ENCODE results near the gene KCNMA1. TPM values are rescaled to one million over a fixed set of nuclear protein-coding genes. Genes with fewer than 3 reads are reported as not detected.

KCNMA1 gene
- polyA plus RNA-seq, 1 donor from 2014 or later = 60.8 TPM

DNA sequence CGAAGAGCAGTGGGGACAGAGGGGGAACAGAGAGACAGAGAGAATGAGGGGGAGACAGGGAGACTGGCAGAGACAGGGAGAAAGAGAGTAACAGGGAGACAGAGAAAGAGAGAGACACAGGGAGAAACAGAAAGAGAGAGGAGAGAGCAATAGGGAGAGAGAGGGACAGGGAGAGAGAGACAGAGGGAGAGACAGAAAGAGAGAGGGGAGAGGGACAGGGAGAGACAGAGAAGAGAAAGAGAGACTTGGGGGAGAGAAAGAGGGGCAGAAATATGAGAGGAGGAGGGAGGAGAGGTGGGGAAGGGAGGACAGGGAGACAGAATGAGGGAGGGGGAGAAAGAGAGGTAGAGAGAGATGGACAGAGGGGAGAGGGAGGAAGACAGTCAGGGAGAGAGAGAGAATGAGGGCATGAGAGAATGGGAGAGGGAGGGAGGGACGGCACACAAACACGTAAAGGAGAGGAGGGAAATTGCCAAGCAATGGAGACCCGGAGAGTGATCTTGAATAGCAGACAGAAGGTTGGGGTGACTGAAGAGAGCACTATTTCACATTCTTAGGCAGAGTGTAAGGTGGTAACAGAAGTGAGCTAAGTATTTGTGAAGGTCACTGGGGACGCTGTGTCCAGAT, 33.3 kb upstream of the KCNMA1 start:
- no peak overlapping the region for H3K4me2 ChIP-seq (ENCODE audit: low read length)
- H3K9me3 ChIP-seq (ENCODE audit: low read length) = no peaks in the 10 kb centered on the region
- H3K27me3 ChIP-seq (ENCODE audit: insufficient read depth, low read depth, low read length) = no peaks in the 10 kb centered on the region
- TF ChIP-seq MXI1 (conservative IDR thresholded peaks at IDR 0.05; ENCODE audit: poor library complexity, severe bottlenecking) (no peak), POLR2AphosphoS5 (IDR thresholded peaks at IDR 0.05) (no peak), TAF1 (IDR thresholded peaks at IDR 0.05; ENCODE audit: low read depth) (no peak), EP300 (conservative IDR thresholded peaks at IDR 0.05; ENCODE audit: poor library complexity, severe bottlenecking) (no peak), EZH2 (IDR thresholded peaks at IDR 0.05; ENCODE audit: borderline replicate concordance, insufficient read depth, low read length, poor library complexity, severe bottlenecking) (no peak), SMC3 (conservative IDR thresholded peaks at IDR 0.05; ENCODE audit: poor library complexity) (no peak), RAD21 (conservative IDR thresholded peaks at IDR 0.05) (no peak)
- TF ChIP-seq, protein P1, sequence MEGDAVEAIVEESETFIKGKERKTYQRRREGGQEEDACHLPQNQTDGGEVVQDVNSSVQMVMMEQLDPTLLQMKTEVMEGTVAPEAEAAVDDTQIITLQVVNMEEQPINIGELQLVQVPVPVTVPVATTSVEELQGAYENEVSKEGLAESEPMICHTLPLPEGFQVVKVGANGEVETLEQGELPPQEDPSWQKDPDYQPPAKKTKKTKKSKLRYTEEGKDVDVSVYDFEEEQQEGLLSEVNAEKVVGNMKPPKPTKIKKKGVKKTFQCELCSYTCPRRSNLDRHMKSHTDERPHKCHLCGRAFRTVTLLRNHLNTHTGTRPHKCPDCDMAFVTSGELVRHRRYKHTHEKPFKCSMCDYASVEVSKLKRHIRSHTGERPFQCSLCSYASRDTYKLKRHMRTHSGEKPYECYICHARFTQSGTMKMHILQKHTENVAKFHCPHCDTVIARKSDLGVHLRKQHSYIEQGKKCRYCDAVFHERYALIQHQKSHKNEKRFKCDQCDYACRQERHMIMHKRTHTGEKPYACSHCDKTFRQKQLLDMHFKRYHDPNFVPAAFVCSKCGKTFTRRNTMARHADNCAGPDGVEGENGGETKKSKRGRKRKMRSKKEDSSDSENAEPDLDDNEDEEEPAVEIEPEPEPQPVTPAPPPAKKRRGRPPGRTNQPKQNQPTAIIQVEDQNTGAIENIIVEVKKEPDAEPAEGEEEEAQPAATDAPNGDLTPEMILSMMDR (IDR thresholded peaks at IDR 0.05; ENCODE audit: poor library complexity, severe bottlenecking) = no peak
- TF ChIP-seq, protein P2, sequence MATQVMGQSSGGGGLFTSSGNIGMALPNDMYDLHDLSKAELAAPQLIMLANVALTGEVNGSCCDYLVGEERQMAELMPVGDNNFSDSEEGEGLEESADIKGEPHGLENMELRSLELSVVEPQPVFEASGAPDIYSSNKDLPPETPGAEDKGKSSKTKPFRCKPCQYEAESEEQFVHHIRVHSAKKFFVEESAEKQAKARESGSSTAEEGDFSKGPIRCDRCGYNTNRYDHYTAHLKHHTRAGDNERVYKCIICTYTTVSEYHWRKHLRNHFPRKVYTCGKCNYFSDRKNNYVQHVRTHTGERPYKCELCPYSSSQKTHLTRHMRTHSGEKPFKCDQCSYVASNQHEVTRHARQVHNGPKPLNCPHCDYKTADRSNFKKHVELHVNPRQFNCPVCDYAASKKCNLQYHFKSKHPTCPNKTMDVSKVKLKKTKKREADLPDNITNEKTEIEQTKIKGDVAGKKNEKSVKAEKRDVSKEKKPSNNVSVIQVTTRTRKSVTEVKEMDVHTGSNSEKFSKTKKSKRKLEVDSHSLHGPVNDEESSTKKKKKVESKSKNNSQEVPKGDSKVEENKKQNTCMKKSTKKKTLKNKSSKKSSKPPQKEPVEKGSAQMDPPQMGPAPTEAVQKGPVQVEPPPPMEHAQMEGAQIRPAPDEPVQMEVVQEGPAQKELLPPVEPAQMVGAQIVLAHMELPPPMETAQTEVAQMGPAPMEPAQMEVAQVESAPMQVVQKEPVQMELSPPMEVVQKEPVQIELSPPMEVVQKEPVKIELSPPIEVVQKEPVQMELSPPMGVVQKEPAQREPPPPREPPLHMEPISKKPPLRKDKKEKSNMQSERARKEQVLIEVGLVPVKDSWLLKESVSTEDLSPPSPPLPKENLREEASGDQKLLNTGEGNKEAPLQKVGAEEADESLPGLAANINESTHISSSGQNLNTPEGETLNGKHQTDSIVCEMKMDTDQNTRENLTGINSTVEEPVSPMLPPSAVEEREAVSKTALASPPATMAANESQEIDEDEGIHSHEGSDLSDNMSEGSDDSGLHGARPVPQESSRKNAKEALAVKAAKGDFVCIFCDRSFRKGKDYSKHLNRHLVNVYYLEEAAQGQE (IDR thresholded peaks at IDR 0.05; ENCODE audit: borderline replicate concordance) = no peak
- H3K79me2 ChIP-seq (replicated peaks; ENCODE audit: insufficient read depth, low read length) = no peaks in the 10 kb centered on the region
- H3K36me3 ChIP-seq (ENCODE audit: insufficient read depth, low read length) = no peaks in the 10 kb centered on the region
- H3K9me2 ChIP-seq (ENCODE audit: insufficient read depth, low read length) = no peaks in the 10 kb centered on the region
- H3K9ac ChIP-seq (ENCODE audit: low read length) = no peak overlapping the region
- no peak overlapping the region for H2AFZ ChIP-seq (ENCODE audit: low read depth, low read length)
- no peak overlapping the region for H3K4me3 ChIP-seq (ENCODE audit: low read length)
- no peaks in the 10 kb centered on the region for H3F3A ChIP-seq (ENCODE audit: insufficient read depth, low read length, poor library complexity, severe bottlenecking)
- H4K20me1 ChIP-seq (ENCODE audit: insufficient read depth) = no peaks in the 10 kb centered on the region
- no peak overlapping the region for H3K27ac ChIP-seq (ENCODE audit: low read length)

DNA sequence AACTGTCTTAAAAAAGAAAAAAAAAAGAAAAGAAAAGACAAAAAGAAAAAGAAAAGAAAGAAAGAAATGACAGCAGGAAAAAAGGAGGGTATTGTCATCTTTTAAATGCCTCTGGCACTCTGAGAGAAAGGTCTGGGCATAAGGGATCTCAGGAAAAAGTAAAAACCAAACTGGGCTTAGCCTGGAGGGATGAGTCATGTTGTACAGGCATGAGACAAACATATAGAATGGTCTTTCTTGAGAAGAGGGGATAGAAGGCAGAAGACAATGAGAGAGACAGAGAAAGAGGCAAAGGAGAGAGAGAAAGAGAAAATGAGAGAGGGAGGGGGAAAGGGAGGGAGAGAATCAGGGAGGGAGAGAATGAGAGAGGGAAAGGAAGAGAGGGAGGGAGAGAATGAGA, 32.3 kb upstream of the KCNMA1 start:
- Histone ChIP-seq H3K4me3 (ENCODE audit: low read length) (no peak overlapping the region), H3K27ac (ENCODE audit: low read length) (no peak overlapping the region), H3K9me2 (ENCODE audit: insufficient read depth, low read length) (no peaks in the 10 kb centered on the region), H3K36me3 (ENCODE audit: insufficient read depth, low read length) (no peaks in the 10 kb centered on the region), H4K20me1 (ENCODE audit: insufficient read depth) (no peaks in the 10 kb centered on the region), H3K79me2 (replicated peaks; ENCODE audit: insufficient read depth, low read length) (no peaks in the 10 kb centered on the region), H3F3A (ENCODE audit: insufficient read depth, low read length, poor library complexity, severe bottlenecking) (no peaks in the 10 kb centered on the region), H3K4me2 (ENCODE audit: low read length) (no peak overlapping the region), H3K9ac (ENCODE audit: low read length) (no peak overlapping the region), H3K27me3 (ENCODE audit: insufficient read depth, low read depth, low read length) (no peaks in the 10 kb centered on the region), H3K9me3 (ENCODE audit: low read length) (no peaks in the 10 kb centered on the region), H2AFZ (ENCODE audit: low read depth, low read length) (no peak overlapping the region)
- no peak for TF ChIP-seq EZH2 (IDR thresholded peaks at IDR 0.05; ENCODE audit: borderline replicate concordance, insufficient read depth, low read length, poor library complexity, severe bottlenecking)
- no peak for TF ChIP-seq TAF1 (IDR thresholded peaks at IDR 0.05; ENCODE audit: low read depth)
- no peak for TF ChIP-seq EP300 (conservative IDR thresholded peaks at IDR 0.05; ENCODE audit: poor library complexity, severe bottlenecking)
- TF ChIP-seq RAD21 (conservative IDR thresholded peaks at IDR 0.05) = no peak
- no peak for TF ChIP-seq POLR2AphosphoS5 (IDR thresholded peaks at IDR 0.05)
- no peak for TF ChIP-seq SMC3 (conservative IDR thresholded peaks at IDR 0.05; ENCODE audit: poor library complexity)
- TF ChIP-seq, protein P2 (IDR thresholded peaks at IDR 0.05; ENCODE audit: borderline replicate concordance) = no peak
- no peak for TF ChIP-seq MXI1 (conservative IDR thresholded peaks at IDR 0.05; ENCODE audit: poor library complexity, severe bottlenecking)
- TF ChIP-seq, protein P1 (IDR thresholded peaks at IDR 0.05; ENCODE audit: poor library complexity, severe bottlenecking) = no peak

Measured in neural cell (in vitro differentiated cells).